HEK293T (cell line): ENCODE data around the gene KRTAP4-4.
"Not testable (repeated sequence)": the region's sequence is repeated elsewhere in the genome, so short reads cannot be mapped to it uniquely, and the experiment has no call there.

Experiments
- CTCF ChIA-PET: fragments of 350-600 bp; formaldehyde crosslinking; extraction: SDS; loops from one replicate; lab custom pipeline; 2021; ENCODE audit warnings: antibody characterized with exemption, inconsistent platforms; lab: Yijun Ruan, JAX
- POLR2A ChIA-PET: fragments of 350-600 bp; formaldehyde crosslinking; extraction: SDS; loops from one replicate; lab custom pipeline; 2020; ENCODE audit warnings: antibody characterized with exemption, inconsistent platforms; lab: Yijun Ruan, JAX
- DNase-seq: peaks from one replicate; pipeline ENCODE4 v3.0.0; 2012; ENCODE audit warnings: mixed read lengths; ENCODE audit errors: extremely low spot score
- ARNT ChIP-seq: fragments of 450-650 bp; IDR thresholded peaks from 2 replicates; pipeline ENCODE4 v1.6.1; 2017; ENCODE audit warnings: mild to moderate bottlenecking
- BHLHE40 ChIP-seq: fragments of 450-650 bp; IDR thresholded peaks from 2 replicates; pipeline ENCODE4 v1.6.1; 2016; ENCODE audit warnings: mild to moderate bottlenecking, moderate library complexity, borderline replicate concordance
- CTBP1 ChIP-seq: fragments of 450-650 bp; IDR thresholded peaks from 2 replicates; pipeline ENCODE4 v1.6.1; 2016; ENCODE audit warnings: borderline replicate concordance
- ELF4 ChIP-seq: fragments of 450-650 bp; IDR thresholded peaks from 2 replicates; pipeline ENCODE4 v1.6.1; 2017; ENCODE audit warnings: antibody characterized with exemption
- FOXA1 ChIP-seq: fragments of 450-650 bp; IDR thresholded peaks from 2 replicates; pipeline ENCODE4 v1.6.1; 2016; ENCODE audit warnings: mild to moderate bottlenecking
- FOXK2 ChIP-seq: fragments of 450-650 bp; IDR thresholded peaks from 2 replicates; pipeline ENCODE4 v1.6.1; 2016; ENCODE audit warnings: mild to moderate bottlenecking
- FOXM1 ChIP-seq: fragments of 450-650 bp; IDR thresholded peaks from 2 replicates; pipeline ENCODE4 v1.6.1; 2017; ENCODE audit warnings: mild to moderate bottlenecking, borderline replicate concordance
- HDGF ChIP-seq: fragments of 450-650 bp; IDR thresholded peaks from 2 replicates; pipeline ENCODE4 v1.6.1; 2017; ENCODE audit warnings: antibody characterized with exemption, borderline replicate concordance
- L3MBTL2 ChIP-seq: fragments of 450-650 bp; conservative IDR thresholded peaks from 2 replicates; pipeline ENCODE4 v1.6.1; 2016; ENCODE audit warnings: mild to moderate bottlenecking
- LEF1 ChIP-seq: fragments of 450-650 bp; IDR thresholded peaks from 2 replicates; pipeline ENCODE4 v1.6.1; 2017; ENCODE audit warnings: mild to moderate bottlenecking, borderline replicate concordance
- NFRKB ChIP-seq: fragments of 450-650 bp; IDR thresholded peaks from 2 replicates; pipeline ENCODE4 v1.6.1; 2016; ENCODE audit warnings: mild to moderate bottlenecking, moderate library complexity
- SP1 ChIP-seq: fragments of 450-650 bp; IDR thresholded peaks from 2 replicates; pipeline ENCODE4 v1.6.1; 2017
- SUZ12 ChIP-seq: fragments of 450-650 bp; IDR thresholded peaks from 2 replicates; pipeline ENCODE4 v1.6.1; 2016; ENCODE audit warnings: mild to moderate bottlenecking
- TARDBP ChIP-seq: fragments of 450-650 bp; IDR thresholded peaks from 2 replicates; pipeline ENCODE4 v1.6.1; 2016
- ZNF384 ChIP-seq: fragments of 450-650 bp; IDR thresholded peaks from 2 replicates; pipeline ENCODE4 v1.6.1; 2016
- TF ChIP-seq, protein P1 (sequence below): fragments of 450-650 bp; IDR thresholded peaks from 2 replicates; pipeline ENCODE4 v1.6.1; 2016

KRTAP4-4 gene

GRCh38 chr17:41147531-41148204 lies 12.9 kb downstream of the KRTAP4-4 start:
- no peak for DNase-seq
- POLR2A ChIA-PET: no interaction called here
- TF ChIP-seq HDGF (no peak), NFRKB (no peak), LEF1 (no peak), FOXK2 (no peak)
- CTCF ChIA-PET: no interaction called here

- POLR2A ChIA-PET: no interaction called here
- no peak for DNase-seq
- TF ChIP-seq ARNT: no peak
- TF ChIP-seq, protein P1, sequence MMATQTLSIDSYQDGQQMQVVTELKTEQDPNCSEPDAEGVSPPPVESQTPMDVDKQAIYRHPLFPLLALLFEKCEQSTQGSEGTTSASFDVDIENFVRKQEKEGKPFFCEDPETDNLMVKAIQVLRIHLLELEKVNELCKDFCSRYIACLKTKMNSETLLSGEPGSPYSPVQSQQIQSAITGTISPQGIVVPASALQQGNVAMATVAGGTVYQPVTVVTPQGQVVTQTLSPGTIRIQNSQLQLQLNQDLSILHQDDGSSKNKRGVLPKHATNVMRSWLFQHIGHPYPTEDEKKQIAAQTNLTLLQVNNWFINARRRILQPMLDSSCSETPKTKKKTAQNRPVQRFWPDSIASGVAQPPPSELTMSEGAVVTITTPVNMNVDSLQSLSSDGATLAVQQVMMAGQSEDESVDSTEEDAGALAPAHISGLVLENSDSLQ: no peak
- TF ChIP-seq L3MBTL2: no peak
- TF ChIP-seq NFRKB: no peak
- no peak for TF ChIP-seq SP1
- TF ChIP-seq LEF1: no peak
- TF ChIP-seq CTBP1: no peak
- no peak for TF ChIP-seq TARDBP
- no peak for TF ChIP-seq BHLHE40
- no peak for TF ChIP-seq HDGF
- no peak for TF ChIP-seq FOXK2
- TF ChIP-seq ELF4: no peak
- TF ChIP-seq ZNF384: no peak
- no peak for TF ChIP-seq FOXM1
- no peak for TF ChIP-seq FOXA1
- no peak for TF ChIP-seq SUZ12
- CTCF ChIA-PET: no interaction called here
Measured at GRCh38 chr17:41145261-41145660, 15.3 kb downstream of the KRTAP4-4 start.

GRCh38 chr17:41144846-41145245 lies 15.7 kb downstream of the KRTAP4-4 start:
- TF ChIP-seq SP1 (no peak), BHLHE40 (no peak), HDGF (no peak), LEF1 (no peak), FOXM1 (no peak), SUZ12 (no peak), NFRKB (no peak), TARDBP (no peak), ZNF384 (no peak), L3MBTL2 (no peak), CTBP1 (no peak)
- TF ChIP-seq, protein P1: no peak
- CTCF ChIA-PET: no interaction called here
- DNase-seq: no peak
- POLR2A ChIA-PET: no interaction called here

DNA sequence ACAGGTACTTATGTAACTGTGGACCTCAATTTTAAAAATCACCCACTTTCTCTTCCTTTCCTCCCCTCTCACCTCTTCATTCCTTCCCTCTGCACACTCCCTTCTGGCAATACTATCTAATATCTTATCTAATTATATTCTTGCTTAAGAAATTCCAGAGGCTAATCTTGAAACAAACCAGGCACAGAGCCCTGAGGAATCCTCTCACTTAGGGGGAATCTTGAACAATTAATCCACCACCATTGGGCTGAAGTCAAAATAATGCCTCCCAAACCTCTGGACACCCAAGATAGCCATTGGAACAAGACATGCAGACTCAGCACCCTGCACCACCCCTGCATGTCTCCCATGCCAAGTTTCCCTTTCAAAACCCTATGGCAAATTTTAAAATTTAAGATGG lies 19.2 kb downstream of the KRTAP4-4 start:
- TF ChIP-seq, protein P1: no peak
- TF ChIP-seq FOXA1 (no peak), FOXM1 (no peak), LEF1 (no peak), SP1 (no peak), BHLHE40 (no peak), SUZ12 (no peak), HDGF (no peak), ZNF384 (no peak), CTBP1 (no peak), TARDBP (no peak), FOXK2 (no peak), ELF4 (no peak)
- ChIA-PET CTCF (no interaction called here), POLR2A (no interaction called here)
- DNase-seq: no peak

DNA sequence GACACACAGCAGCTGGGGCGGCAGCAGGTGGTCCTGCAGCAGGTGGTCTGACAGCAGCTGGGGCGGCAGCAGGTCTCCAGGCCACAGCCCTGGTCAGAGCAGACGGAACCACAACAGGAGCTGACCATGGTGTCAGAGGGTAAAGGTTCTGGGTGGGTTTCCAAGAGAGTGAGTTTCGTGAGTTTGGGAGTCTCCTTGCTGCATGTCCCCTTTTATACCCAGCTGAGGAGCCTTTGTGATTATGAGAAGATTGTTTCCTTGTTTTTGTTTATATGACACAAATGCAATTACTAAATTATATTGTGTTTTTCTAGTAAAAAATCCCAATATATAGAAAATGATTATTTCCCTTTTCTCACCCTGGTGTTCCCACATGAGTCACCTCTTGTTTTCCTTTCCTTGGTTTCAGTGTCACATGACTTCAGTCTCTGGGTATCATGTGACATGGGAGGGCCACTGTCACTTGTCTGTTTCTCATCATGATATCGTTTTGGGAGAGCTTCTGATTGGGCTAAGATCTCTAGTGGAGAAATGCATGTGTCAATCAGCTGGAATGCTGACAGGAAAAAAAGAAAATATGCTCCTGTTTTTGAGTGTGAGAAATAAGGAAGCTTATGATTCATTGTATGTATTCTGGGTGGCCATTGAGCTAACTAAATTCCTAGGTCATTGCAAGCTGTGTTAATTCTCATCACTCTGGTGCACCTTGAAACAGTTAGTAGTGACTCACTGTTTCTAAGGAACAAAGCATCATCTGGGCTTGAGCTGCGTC lies 20.0 kb downstream of the KRTAP4-4 start, which contains the start of gene KRTAP4-6:
Gene KRTAP4-6 (minus strand): TSS at position 185 of the 772 bp plus-strand sequence. CDS start 57 bp downstream, at position 128.
- DNase-seq: no peak
- ChIA-PET CTCF (no interaction called here), POLR2A (no interaction called here)
- TF ChIP-seq LEF1: no peak
- no peak for TF ChIP-seq CTBP1
- TF ChIP-seq FOXK2: no peak
- TF ChIP-seq ELF4: no peak
- no peak for TF ChIP-seq ZNF384
- no peak for TF ChIP-seq FOXA1
- TF ChIP-seq BHLHE40: no peak

GRCh38 chr17:41139865-41140264 lies 20.7 kb downstream of the KRTAP4-4 start:
- DNase-seq, CTCF ChIA-PET, POLR2A ChIA-PET: not testable (repeated sequence)
